ENCODE measurements around the gene ATP9B.

- TF ChIP-seq CTCF (IDR thresholded peaks at IDR 0.05) (no peak), EZH2 (IDR thresholded peaks at IDR 0.05) (no peak)
Observed at GRCh38 chr18:79197531-79197930, 128.3 kb downstream of the ATP9B start.
